Osteocyte (in vitro differentiated cells): ENCODE data around the gene GABARAP. TPM values are rescaled to one million over a fixed set of nuclear protein-coding genes. Genes with fewer than 3 reads are reported as not detected.

Experiments used
- DNase-seq: peaks from one replicate; pipeline ENCODE4 v3.0.0; 2021; ENCODE audit warnings: mixed read lengths; ENCODE audit not compliant: unreplicated experiment; ENCODE audit errors: extremely low spot score
- H3K27ac Mint-ChIP-seq: one replicate; pipeline ENCODE4 v1.8.0; 2021; ENCODE audit warnings: mild to moderate bottlenecking, mixed read lengths; ENCODE audit not compliant: unreplicated experiment
- H3K27me3 Mint-ChIP-seq: one replicate; pipeline ENCODE4 v1.8.0; 2021; ENCODE audit warnings: mixed read lengths; ENCODE audit not compliant: unreplicated experiment
- H3K36me3 Mint-ChIP-seq: one replicate; pipeline ENCODE4 v1.8.0; 2021; ENCODE audit warnings: mixed read lengths; ENCODE audit not compliant: unreplicated experiment
- H3K4me1 Mint-ChIP-seq: one replicate; pipeline ENCODE4 v1.8.0; 2021; ENCODE audit warnings: mixed read lengths; ENCODE audit not compliant: unreplicated experiment
- H3K4me3 Mint-ChIP-seq: one replicate; pipeline ENCODE4 v1.8.0; 2021; ENCODE audit warnings: mild to moderate bottlenecking, moderate library complexity, mixed read lengths; ENCODE audit not compliant: unreplicated experiment
- H3K9me3 Mint-ChIP-seq: one replicate; pipeline ENCODE4 v1.8.0; 2021; ENCODE audit warnings: mixed read lengths; ENCODE audit not compliant: unreplicated experiment
- total RNA-seq: library from RNA; stranded (reverse); gene quantifications from 2 replicates; pipeline ENCODE4 v1.2.1, GENCODE V29; 2021
- TF ChIP-seq, protein P1 (sequence below): fragments of 200-600 bp; sonication (generic); IDR thresholded peaks from 2 replicates; pipeline ENCODE4 v1.5.0; 2021; ENCODE audit warnings: antibody characterized with exemption, mild to moderate bottlenecking, moderate library complexity

GABARAP gene
- total RNA-seq, 1 donor from 2014 or later = 642 TPM

DNA sequence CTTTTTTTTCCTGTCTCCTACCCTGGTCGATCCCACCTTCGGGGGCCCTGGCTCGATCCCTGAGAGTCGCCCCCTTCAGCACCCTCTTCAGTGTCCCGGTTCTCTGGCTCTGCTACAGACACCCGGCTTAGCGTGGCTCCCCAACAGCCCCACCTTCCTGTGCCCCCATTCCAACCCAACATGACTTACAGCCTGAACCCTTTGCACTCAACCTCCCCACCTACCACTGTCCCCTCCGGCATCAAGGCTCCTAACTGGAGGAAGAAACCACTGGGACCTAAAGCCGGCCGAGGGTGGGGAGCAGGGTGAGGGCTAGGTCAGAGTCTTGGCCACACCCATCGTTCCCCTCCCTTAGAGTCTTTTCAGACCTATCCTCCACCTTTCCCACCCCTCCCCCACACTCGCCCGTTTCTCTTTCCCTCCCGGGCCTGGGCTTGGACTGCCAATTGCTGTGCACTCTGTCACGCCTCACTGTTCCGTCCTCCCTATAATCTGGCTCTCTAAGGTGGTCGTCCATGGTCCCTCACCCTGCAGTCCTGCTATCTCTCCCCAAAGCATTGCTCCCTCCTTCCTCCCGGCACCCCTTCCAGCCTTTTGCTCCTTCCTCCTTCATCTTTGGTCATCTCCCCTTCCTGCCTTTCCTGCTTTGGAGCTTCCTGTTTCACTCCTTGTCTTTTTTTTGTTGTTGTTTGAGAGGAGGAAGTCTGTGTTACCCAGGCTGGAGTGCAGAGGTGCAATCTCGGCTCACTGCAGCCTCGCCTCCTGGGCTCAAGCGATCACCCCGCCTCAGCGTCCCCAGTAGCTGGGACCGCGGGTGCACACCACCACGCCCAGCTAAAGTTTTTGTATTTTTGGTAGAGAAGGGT lies 20.9 kb upstream of the GABARAP start:
- H3K27ac Mint-ChIP-seq = peak overlapping the region; percentile 43
- H3K4me3 Mint-ChIP-seq = peak overlapping the region; percentile 34
- no peak for DNase-seq
- H3K4me1 Mint-ChIP-seq = peaks cover 40% of the 10 kb centered on the region
- TF ChIP-seq, protein P1, sequence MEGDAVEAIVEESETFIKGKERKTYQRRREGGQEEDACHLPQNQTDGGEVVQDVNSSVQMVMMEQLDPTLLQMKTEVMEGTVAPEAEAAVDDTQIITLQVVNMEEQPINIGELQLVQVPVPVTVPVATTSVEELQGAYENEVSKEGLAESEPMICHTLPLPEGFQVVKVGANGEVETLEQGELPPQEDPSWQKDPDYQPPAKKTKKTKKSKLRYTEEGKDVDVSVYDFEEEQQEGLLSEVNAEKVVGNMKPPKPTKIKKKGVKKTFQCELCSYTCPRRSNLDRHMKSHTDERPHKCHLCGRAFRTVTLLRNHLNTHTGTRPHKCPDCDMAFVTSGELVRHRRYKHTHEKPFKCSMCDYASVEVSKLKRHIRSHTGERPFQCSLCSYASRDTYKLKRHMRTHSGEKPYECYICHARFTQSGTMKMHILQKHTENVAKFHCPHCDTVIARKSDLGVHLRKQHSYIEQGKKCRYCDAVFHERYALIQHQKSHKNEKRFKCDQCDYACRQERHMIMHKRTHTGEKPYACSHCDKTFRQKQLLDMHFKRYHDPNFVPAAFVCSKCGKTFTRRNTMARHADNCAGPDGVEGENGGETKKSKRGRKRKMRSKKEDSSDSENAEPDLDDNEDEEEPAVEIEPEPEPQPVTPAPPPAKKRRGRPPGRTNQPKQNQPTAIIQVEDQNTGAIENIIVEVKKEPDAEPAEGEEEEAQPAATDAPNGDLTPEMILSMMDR = no peak
- H3K36me3 Mint-ChIP-seq = peaks cover 4% of the 10 kb centered on the region
- H3K27me3 Mint-ChIP-seq = peaks cover 14% of the 10 kb centered on the region
- H3K9me3 Mint-ChIP-seq = no peaks in the 10 kb centered on the region

DNA sequence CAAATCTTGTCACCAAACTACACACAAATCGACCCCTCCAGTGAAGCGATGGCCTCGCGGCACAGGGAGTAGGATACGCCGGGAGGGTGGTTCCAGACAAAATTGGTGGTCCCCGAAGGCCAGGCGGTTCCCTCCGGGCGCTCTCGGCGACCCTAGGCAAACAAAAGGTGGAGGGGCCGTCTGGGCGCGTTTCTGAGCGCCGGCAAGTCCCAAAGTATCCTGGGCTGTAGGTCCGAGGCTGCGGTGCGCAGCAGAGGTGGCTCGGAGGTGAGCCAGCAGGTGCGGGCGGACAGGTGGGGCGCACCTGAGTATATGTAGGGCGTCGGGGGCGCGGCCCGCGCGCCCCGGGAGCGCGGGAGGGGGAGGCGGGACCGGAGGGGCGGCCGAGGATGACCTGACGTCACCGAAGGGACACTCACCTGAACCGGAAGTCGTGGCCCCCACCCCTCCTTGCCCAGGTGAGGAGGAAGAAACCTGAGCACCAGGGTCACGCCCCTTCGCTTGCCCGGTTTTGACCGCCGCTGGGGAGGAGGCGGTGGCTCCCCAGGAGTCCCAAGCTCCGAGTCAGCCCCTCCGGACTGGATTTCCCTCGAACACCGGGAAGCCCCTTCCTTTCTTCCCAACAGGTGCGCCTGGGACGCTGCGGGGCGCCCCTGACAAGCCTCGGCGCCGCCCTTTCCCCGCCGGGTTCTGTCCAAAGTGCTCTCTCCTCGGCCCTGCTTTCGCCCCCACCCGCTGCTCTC lies 20.1 kb upstream of the GABARAP start, which contains the start of gene CLDN7:
TSS of gene CLDN7 (minus strand) at position 287 of the 743 bp plus-strand sequence. CDS start 435 bp downstream, outside the sequence.
- TF ChIP-seq, protein P1 = no peak
- Mint-ChIP-seq H3K27me3 (peaks cover 14% of the 10 kb centered on the region), H3K4me1 (peaks cover 40% of the 10 kb centered on the region), H3K9me3 (no peaks in the 10 kb centered on the region), H3K4me3 (peak within 1 kb of the TSS; percentile 58), H3K36me3 (peaks cover 4% of the 10 kb centered on the region), H3K27ac (peak within 1 kb of the TSS; percentile 43)
- DNase-seq = no peak

DNA sequence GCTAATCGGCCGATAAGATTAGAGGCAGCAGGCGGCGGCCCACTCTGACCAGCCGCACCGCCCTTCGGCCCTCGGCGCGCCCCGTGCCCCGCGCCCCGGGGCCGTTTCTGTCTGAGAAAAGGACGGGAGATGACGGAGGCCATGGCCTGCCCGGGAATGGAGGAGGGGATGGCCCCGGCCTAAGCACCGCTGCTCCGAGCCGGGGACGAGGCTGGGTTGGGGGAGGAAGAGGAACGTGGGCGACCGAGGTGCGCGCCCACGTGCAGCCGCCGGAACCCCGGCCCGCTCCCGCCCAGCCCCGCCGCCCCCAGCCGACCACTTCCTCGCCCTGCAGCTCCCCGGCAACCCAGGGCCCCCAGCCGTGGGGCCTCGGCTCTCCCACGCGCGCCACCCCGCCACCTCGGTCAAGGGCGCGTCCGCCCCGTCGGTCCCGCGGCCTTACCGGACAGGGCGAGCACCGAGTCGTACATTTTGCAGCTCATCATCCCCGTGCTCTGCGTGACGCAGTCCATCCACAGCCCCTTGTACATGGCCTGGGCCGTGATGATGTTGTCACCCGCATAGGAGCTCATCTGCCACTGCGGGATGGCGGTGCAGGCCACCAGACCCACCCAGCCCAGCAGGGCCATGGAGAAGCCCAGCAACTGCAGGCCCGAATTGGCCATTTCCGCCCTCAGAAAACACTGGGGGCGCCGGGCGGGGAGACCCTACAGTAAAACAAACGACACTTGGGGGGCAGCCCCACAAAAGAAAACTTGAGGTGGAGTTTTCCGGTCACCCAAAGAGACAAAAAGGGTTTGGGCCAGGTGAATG lies 19.3 kb upstream of the GABARAP start:
- peaks cover 37% of the 10 kb centered on the region for H3K4me1 Mint-ChIP-seq
- H3K9me3 Mint-ChIP-seq = no peaks in the 10 kb centered on the region
- H3K27me3 Mint-ChIP-seq = peaks cover 14% of the 10 kb centered on the region
- TF ChIP-seq, protein P1 = no peak
- DNase-seq = no peak
- peak overlapping the region; percentile 58 for H3K4me3 Mint-ChIP-seq
- peaks cover 7% of the 10 kb centered on the region for H3K36me3 Mint-ChIP-seq
- no peak overlapping the region for H3K27ac Mint-ChIP-seq

DNA sequence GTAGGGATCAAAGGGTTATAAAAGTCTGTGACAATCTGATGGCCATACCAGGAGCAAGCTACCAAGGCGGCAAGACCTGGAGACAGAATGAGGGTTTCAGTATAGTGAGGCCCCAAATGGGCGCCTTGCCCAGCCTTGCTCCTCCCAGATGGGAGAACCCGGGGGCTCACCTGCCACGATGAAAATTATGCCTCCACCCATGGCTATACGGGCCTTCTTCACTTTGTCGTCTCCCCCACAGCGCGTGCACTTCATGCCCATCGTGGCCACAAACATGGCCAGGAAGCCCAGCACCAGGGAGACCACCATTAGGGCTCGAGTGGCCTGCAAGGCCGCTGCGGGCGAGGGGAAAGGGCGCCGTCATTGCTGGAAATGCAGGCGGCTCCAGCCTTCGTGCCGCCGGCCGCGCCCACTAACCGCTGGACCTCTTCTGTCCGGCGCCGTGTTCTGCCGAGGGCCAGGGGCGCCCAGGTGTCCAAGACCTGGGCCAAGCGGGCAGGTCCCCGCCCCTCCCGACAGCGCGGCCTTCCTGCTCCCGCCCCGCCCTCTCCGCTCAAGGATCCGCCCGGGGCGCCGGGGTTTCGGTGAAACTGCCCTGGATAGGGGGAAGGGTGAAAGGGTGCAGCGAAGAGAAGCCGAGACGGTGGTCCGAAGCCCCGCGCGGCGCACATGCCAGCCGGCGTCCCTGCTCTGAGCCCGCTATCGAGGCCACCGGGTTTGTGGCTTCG lies 18.6 kb upstream of the GABARAP start:
- Mint-ChIP-seq H3K27ac (no peak overlapping the region), H3K4me3 (peak overlapping the region; percentile 58), H3K9me3 (no peaks in the 10 kb centered on the region), H3K36me3 (peaks cover 12% of the 10 kb centered on the region), H3K27me3 (peaks cover 14% of the 10 kb centered on the region), H3K4me1 (peaks cover 34% of the 10 kb centered on the region)
- TF ChIP-seq, protein P1 = no peak
- DNase-seq = no peak
